Osteoblast (primary cell): ENCODE data around the gene HDAC8. TPM values are rescaled to one million over a fixed set of nuclear protein-coding genes. Genes with fewer than 3 reads are reported as not detected.

Experiments
- DNase-seq: peaks from one replicate; pipeline ENCODE4 v3.0.0; 2011; ENCODE audit warnings: low spot score, mixed read lengths; ENCODE audit not compliant: insufficient read length; ENCODE audit errors: missing footprints
- H2AFZ ChIP-seq: 2 replicates; pipeline ENCODE4 v1.6.0; 2011; ENCODE audit warnings: mild to moderate bottlenecking, low read length
- H3K27ac ChIP-seq: 2 replicates; pipeline ENCODE4 v1.5.1; 2011; ENCODE audit warnings: mild to moderate bottlenecking, low read depth, low read length, moderate library complexity
- H3K27me3 ChIP-seq: 2 replicates; pipeline ENCODE4 v1.6.0; 2012; ENCODE audit warnings: mild to moderate bottlenecking, control low read depth, inconsistent platforms, low read length, moderate library complexity; ENCODE audit not compliant: insufficient read depth
- H3K36me3 ChIP-seq: 2 replicates; pipeline ENCODE4 v1.5.1; 2011; ENCODE audit warnings: mild to moderate bottlenecking, low read length, control low read depth, moderate library complexity; ENCODE audit not compliant: insufficient read depth
- H3K4me1 ChIP-seq: 2 replicates; pipeline ENCODE4 v1.5.1; 2011; ENCODE audit warnings: mild to moderate bottlenecking, low read length, control low read depth, moderate library complexity; ENCODE audit not compliant: insufficient read depth
- H3K4me2 ChIP-seq: 2 replicates; pipeline ENCODE4 v1.6.0; 2011; ENCODE audit warnings: mild to moderate bottlenecking, low read length; ENCODE audit not compliant: insufficient read depth
- H3K4me3 ChIP-seq: fragments of 200-600 bp; sonication (generic); 3 replicates; pipeline ENCODE4 v1.5.1; 2012; ENCODE audit warnings: mild to moderate bottlenecking, low read length, inconsistent platforms; ENCODE audit not compliant: insufficient read depth
- H3K79me2 ChIP-seq: 2 replicates; pipeline ENCODE4 v1.6.0; 2012; ENCODE audit warnings: mild to moderate bottlenecking, low read length, control low read depth, inconsistent platforms; ENCODE audit not compliant: insufficient read depth
- H3K9me3 ChIP-seq: 2 replicates; pipeline ENCODE4 v1.5.1; 2011; ENCODE audit warnings: low read depth, low read length, control low read depth
- H4K20me1 ChIP-seq: 2 replicates; pipeline ENCODE4 v1.6.0; 2012; ENCODE audit warnings: mild to moderate bottlenecking, low read length, control low read depth; ENCODE audit not compliant: insufficient read depth
- total RNA-seq: library from RNA; depleted of rRNA; stranded (reverse); fragments of >200 nt; gene quantifications from 2 replicates; pipeline ENCODE4 v1.2.3, GENCODE V29; 2012
- TF ChIP-seq, protein P1 (sequence below): IDR thresholded peaks from 2 replicates; pipeline ENCODE4 v1.5.1; 2011; ENCODE audit warnings: mild to moderate bottlenecking, low read depth, low read length, moderate library complexity; ENCODE audit errors: extremely low read depth

HDAC8 gene
- total RNA-seq, 1 donor, result 24.6 TPM

GRCh38 chrX:72312311-72312940 is 260.2 kb downstream of the HDAC8 start:
- Histone ChIP-seq H3K9me3 (no peaks in the 10 kb centered on the region), H3K4me2 (no peak overlapping the region), H3K4me1 (no peaks in the 10 kb centered on the region), H3K4me3 (no peak overlapping the region), H3K79me2 (no peaks in the 10 kb centered on the region), H4K20me1 (peaks cover 2% of the 10 kb centered on the region), H3K27ac (no peak overlapping the region), H3K27me3 (peaks cover 66% of the 10 kb centered on the region), H3K36me3 (no peaks in the 10 kb centered on the region), H2AFZ (no peak overlapping the region)
- TF ChIP-seq, protein P1, sequence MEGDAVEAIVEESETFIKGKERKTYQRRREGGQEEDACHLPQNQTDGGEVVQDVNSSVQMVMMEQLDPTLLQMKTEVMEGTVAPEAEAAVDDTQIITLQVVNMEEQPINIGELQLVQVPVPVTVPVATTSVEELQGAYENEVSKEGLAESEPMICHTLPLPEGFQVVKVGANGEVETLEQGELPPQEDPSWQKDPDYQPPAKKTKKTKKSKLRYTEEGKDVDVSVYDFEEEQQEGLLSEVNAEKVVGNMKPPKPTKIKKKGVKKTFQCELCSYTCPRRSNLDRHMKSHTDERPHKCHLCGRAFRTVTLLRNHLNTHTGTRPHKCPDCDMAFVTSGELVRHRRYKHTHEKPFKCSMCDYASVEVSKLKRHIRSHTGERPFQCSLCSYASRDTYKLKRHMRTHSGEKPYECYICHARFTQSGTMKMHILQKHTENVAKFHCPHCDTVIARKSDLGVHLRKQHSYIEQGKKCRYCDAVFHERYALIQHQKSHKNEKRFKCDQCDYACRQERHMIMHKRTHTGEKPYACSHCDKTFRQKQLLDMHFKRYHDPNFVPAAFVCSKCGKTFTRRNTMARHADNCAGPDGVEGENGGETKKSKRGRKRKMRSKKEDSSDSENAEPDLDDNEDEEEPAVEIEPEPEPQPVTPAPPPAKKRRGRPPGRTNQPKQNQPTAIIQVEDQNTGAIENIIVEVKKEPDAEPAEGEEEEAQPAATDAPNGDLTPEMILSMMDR, result no peak
- DNase-seq, result no peak

DNA sequence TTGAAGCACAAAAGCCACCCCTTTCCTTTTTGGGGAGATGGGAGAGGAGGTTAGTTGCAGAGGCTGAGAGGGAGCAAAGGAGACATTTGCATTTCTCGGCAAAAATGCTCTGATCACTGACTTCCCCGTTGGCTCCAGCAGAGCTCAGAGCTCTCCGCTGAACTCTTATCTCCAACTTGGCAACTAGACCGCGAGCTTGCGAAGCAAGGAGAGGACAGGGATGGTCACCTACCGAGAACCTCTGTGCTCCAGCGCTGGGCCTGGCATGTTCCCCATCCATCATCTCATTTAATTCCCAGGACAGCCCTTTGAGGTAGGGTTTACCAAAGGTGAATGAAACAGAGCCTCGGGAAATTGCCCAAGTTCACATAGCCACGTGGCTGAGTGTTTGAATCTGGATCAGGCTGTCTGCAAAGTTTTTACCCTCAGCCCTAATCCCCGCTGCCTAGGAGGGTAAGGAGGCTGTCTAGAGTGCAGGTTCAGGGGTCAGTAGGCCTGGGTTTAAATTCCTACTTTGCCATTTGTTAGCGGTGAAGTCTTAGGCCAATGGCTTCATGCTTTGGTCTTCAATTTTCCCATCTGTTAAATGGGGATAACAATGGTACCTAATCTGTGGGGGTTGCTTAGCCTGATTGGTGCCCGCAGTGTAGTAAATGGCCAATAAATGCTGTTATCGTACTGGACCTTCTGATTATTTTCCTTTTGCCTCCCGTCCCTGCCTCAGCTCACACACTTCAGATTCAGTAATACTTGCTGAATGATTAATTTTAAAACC is 263.2 kb downstream of the HDAC8 start:
- Histone ChIP-seq H4K20me1 (peaks cover 2% of the 10 kb centered on the region), H3K4me3 (no peak overlapping the region)
- no peak for DNase-seq

DNA sequence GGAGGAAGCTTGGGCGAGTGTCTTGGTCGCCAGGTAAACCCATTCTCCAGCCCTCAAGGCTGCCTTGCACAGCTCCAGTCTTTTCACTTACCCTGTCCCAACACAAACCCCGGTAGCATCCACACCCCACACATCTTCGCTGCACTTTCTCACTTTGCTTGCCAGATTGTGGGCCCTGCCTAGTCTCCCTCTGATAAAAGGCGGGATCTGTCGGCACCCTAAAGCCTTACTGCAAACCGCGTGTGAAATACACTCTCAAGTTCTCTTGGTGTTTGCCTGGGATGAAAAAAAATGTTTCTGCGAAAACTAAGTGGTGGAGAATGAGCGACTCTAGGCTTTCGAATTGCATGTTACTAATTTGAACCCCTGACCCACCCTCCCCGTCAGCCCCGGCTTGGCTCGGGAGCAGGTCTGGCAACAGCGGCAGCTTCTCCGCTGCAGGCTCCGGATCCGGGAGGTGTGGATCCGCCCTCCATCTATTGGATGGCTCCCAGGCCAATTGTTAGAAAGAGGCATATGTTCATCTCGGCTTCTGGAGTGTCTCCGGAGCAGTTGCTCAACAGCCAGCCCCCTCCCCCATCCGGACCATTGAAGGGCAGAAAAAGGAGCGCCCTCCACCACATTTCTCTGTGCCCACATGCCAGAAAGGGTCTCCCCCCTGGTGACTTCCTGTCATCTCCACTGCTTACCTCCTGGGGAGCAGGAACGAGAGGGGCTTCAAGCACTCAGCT is 263.9 kb downstream of the HDAC8 start:
- Histone ChIP-seq H4K20me1 (peaks cover 2% of the 10 kb centered on the region), H3K27me3 (peaks cover 88% of the 10 kb centered on the region), H3K4me1 (peaks cover 9% of the 10 kb centered on the region), H3K4me3 (no peak overlapping the region), H3K4me2 (peak overlapping the region; percentile 4), H3K79me2 (no peaks in the 10 kb centered on the region), H3K9me3 (no peaks in the 10 kb centered on the region), H3K27ac (no peak overlapping the region), H3K36me3 (no peaks in the 10 kb centered on the region), H2AFZ (no peak overlapping the region)
- TF ChIP-seq, protein P1, result no peak
- DNase-seq, result peak; percentile 94

More for the DNA sequence above, 263.2 kb downstream of the HDAC8 start:
- Histone ChIP-seq H3K27me3 (peaks cover 86% of the 10 kb centered on the region), H3K4me2 (peak overlapping the region; percentile 4), H3K27ac (no peak overlapping the region), H3K4me1 (peaks cover 9% of the 10 kb centered on the region), H2AFZ (no peak overlapping the region), H3K9me3 (no peaks in the 10 kb centered on the region), H3K79me2 (no peaks in the 10 kb centered on the region), H3K36me3 (no peaks in the 10 kb centered on the region)
- TF ChIP-seq, protein P1, result no peak

- Histone ChIP-seq H2AFZ (no peak overlapping the region), H3K9me3 (no peaks in the 10 kb centered on the region), H3K4me1 (peaks cover 9% of the 10 kb centered on the region), H3K4me3 (no peak overlapping the region), H3K36me3 (no peaks in the 10 kb centered on the region), H3K27ac (no peak overlapping the region), H3K79me2 (no peaks in the 10 kb centered on the region), H3K4me2 (peak overlapping the region; percentile 4), H3K27me3 (peaks cover 88% of the 10 kb centered on the region), H4K20me1 (peaks cover 2% of the 10 kb centered on the region)
- TF ChIP-seq, protein P1, result no peak
- no peak for DNase-seq
Measured at GRCh38 chrX:72308209-72308565, 264.5 kb downstream of the HDAC8 start.
